Bronchial smooth muscle cell (primary cell): ENCODE data around the gene FASN. TPM values are rescaled to one million over a fixed set of nuclear protein-coding genes. Genes with fewer than 3 reads are reported as not detected.

Source experiments
- total RNA-seq: library from RNA; depleted of rRNA; stranded (reverse); fragments of >200 nt; gene quantifications from 2 replicates; pipeline ENCODE4 v1.2.1, GENCODE V29; 2014

The FASN gene
- total RNA-seq: 63.3 and 80.4 TPM in 2 replicates

DNA sequence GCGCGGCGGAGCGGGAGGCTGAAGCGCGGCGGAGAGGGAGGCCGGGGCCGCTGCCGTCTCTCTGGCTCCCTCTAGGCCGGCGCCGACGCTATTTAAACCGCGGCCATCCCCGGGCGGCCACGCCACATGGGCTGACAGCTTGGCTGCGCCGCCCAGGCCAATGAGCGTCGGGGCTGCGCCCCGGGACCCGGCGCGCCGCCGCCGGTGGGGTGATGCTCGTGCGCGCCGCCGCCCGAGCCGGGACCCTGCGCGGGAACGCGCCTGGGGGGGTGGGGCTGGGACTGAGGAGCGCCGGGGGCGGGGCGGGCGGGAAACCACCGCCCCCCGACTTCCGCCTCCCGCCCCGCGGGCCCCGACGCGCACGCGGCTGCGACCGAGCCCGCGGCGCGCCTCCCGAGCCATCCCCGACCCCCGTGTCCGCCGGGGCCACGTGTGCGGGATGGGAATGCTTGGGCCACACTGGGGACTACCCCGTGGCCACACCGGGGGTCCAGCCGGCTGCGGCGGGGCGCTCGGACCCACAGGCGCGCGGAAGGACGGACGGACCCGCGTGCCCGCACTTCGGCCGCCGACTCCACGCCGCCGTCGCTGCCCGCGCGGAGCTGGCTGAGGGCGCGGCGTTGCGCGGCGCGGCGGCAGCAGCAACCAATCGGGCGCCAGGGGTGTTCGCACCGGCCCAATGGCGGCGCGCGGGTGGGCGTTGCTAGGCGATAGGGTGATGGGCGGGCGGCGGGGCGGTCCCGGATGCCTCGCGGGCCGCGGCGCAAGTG lies at the start of gene FASN:
FASN (minus strand) TSS at position 68 of the 770 bp plus-strand sequence. CDS start 1,791 bp downstream, outside the sequence.

DNA sequence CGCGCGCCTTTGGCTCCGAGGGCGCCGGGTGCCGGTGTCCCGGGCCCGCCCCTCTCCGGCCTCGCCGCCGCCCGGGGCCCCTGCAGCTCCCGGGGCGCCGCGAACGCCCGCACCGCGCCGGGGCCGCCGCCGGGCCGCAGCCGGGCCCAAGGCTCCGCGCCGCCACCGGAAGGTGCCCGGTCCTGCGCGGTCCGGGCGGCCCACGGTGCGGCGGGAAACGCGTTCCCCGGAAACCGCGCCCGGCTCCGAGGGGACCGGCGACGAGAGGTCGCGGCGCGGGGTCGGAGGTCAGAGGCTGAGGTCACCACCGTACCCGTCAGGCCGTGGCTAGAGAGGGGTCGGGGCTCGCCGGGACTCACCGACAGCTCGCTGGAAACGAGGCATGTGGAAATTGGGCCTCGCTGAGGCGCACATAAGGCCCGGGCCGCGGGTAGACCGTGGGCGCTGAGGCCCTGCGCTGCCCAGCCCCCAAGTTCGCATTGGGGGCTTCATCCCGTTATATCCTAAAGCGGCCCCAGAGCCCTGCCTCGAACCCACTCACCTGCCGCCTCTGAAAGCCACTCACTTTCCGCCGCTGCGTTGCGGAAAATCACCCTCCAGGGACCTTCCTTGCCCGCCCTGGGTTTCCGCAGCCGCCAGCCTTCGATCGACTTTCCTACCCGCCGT lies 32.3 kb downstream of the FASN start, which contains the start of gene DUS1L:
DUS1L (minus strand) TSS at position 167 of the 666 bp plus-strand sequence. CDS start 745 bp downstream, outside the sequence.

DNA sequence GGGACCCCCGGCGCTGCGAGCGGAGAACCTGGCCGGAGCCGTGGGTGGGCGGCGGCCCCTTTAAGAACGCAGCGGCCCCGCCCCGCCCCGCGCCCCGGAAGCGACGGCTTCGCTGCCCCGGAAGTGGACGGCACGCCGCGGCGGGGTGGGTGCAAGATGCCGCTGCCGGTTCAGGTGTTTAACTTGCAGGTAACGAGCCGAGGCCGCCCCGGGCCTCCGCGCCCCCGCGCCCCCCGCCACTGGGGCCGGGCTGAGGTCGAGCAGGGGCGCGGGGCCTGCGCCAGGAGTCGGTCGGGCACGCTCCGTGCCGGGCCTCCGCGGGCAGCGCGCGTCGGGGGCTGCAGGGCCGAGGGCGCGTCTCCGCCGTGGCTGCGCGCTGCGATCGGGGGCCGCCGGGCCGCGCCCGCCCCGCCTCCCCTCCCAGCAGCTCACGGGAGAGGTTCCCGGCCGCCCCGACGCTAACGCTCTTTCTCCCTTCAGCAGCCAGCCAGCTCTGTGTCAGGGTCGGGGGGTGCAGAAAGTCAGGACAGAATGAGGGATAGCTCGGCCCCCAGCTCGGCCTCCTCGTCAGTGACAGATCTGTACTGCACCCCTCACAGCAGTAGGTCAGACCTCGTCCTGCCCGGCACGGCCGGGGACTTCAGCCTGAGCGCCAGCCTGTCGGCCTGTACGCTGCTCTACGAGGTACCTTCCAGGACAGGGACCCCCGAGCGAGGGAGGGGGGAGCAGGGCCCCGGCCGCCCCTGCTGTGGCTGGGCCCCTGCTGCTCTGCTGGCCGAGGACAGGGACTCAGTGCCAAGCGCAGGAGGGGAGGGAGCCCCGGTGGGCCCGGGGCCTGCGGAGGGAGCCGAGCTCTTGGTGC lies 46.0 kb downstream of the FASN start, which contains the start of the genes GPS1 and RFNG:
GPS1 (plus strand) TSS at position 123 of the 862 bp plus-strand sequence; CDS start at position 157, 34 bp downstream.
RFNG (minus strand) TSS at position 36 of the 862 bp plus-strand sequence. CDS start 45 bp downstream, outside the sequence.

DNA sequence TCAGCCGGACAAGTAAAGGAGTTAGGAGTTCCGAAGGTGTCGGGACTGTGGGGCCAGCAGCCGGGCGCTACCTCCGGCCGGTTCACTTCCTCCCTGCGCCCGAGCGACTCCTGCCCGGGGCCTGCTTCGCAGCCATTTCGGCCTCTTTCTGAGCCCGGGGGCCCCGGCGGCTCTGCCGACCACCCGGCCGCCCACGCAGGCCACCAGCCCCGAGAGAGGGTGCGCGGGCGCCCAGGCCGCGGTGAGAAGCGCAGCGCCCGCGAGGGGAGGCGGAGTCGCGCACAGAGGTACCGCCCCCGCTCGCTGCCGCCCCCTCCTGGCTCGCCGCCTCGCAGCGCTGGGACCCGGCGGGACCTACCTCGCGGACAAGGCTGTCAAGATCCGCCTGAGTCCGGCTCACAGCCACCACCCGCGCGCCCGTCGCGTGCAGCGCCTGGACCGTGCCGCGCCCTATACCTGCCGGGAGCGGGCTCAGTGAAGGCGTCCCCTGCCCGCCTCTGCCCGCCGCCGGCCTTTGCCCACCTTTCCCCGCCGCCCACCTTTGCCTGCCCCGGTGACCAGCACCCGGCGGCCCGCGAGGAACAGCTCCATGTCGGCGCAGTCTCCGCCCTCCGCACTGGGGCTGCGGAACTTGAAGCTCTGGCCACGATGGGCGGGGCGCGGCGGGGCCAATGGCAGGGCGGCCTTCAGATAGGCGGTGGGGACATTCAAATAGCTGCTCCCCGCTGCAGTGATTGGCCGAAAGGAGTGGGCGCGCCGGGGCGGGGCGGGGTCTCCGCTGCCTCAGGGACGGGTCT lies 60.7 kb downstream of the FASN start, which contains the start of gene DCXR:
DCXR (minus strand) TSS at position 606 of the 797 bp plus-strand sequence; CDS start at position 591, 15 bp downstream.

DNA sequence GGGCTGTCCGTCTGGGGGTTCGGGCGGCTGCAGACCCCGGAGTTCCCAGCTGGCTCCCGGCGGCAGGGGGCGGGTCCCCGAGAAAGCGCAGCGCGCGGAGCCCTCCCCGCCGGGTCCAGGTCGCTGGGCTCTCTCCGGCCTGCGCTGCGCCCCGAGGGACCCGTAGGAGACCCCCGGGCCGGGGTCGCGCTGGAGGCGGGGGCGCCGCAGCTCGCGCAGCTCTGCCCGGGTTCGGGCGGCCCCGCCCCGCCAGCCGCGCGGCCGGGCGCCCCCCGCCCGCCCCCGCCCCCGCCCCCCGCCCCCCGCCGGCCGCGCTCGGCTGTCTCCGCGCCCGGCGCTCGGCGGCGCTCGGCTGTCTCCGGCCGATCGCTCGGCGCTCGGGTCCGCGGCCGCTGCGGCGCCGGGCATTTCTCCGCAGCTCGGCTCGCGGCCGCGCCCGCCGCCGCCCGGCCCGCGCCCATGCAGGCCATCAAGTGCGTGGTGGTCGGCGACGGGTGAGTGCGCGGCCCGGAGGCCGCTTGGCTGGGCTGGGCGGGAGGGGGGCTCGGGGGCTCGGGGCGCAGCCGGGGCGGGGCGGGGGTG lies 66.6 kb downstream of the FASN start, which contains the start of gene RAC3:
RAC3 (plus strand) TSS at position 376 of the 582 bp plus-strand sequence; CDS start at position 460, 84 bp downstream.

Other genes starting within 250 kb of the FASN start
- gene P4HB, start 237.7 kb downstream of the FASN start, total RNA-seq: 766 and 822 TPM in 2 replicates
- gene ARHGDIA, start 226.9 kb downstream of the FASN start, total RNA-seq: 44.2 and 81.2 TPM in 2 replicates
- 89.5 and 91.1 TPM in 2 replicates for gene ALYREF, start 206.7 kb downstream of the FASN start, total RNA-seq
- 255 and 291 TPM in 2 replicates for gene ANAPC11, start 206.5 kb downstream of the FASN start, total RNA-seq
- 0.26 and 0.63 TPM in 2 replicates for gene NPB, start 196.0 kb downstream of the FASN start, total RNA-seq
- 41.1 and 46.2 TPM in 2 replicates for gene PCYT2, start 186.8 kb downstream of the FASN start, total RNA-seq
- gene SIRT7, start 180.1 kb downstream of the FASN start, total RNA-seq: 18.8 and 21.9 TPM in 2 replicates
- 12.1 and 17.5 TPM in 2 replicates for gene MAFG, start 170.5 kb downstream of the FASN start, total RNA-seq
- gene PYCR1, start 160.9 kb downstream of the FASN start, total RNA-seq: 46.8 and 79.8 TPM in 2 replicates
- not detected in 2 replicates for gene MYADML2, start 151.0 kb downstream of the FASN start, total RNA-seq
- gene NOTUM, start 137.0 kb downstream of the FASN start, total RNA-seq: under 0.01 TPM in 1 of 2 replicates, not detected in the other
- gene ASPSCR1, start 120.6 kb downstream of the FASN start, total RNA-seq: 26.6 and 28.4 TPM in 2 replicates
- 14.9 and 33.4 TPM in 2 replicates for gene CENPX, start 75.4 kb downstream of the FASN start, total RNA-seq
- gene LRRC45, start 74.9 kb downstream of the FASN start, total RNA-seq: 12.0 and 15.0 TPM in 2 replicates
- gene RAC3, start 66.6 kb downstream of the FASN start, total RNA-seq: 5.4 and 5.7 TPM in 2 replicates
- gene DCXR, start 60.5 kb downstream of the FASN start, total RNA-seq: 25.1 and 30.3 TPM in 2 replicates
- gene RFNG, start 46.4 kb downstream of the FASN start, total RNA-seq: 24.6 and 26.8 TPM in 2 replicates
- 92.8 and 95.1 TPM in 2 replicates for gene GPS1, start 46.3 kb downstream of the FASN start, total RNA-seq
- gene DUS1L, start 32.4 kb downstream of the FASN start, total RNA-seq: 34.8 and 43.7 TPM in 2 replicates
- 11.8 and 12.5 TPM in 2 replicates for gene CCDC57, start 114.6 kb upstream of the FASN start, total RNA-seq
- gene SLC16A3, start 130.8 kb upstream of the FASN start, total RNA-seq: 54.5 and 74.1 TPM in 2 replicates
- 46.2 and 64.2 TPM in 2 replicates for gene CSNK1D, start 175.5 kb upstream of the FASN start, total RNA-seq
- gene CD7, start 219.4 kb upstream of the FASN start, total RNA-seq: 0.43 TPM in 1 of 2 replicates, not detected in the other
- 20.2 and 38.8 TPM in 2 replicates for gene SECTM1, start 235.5 kb upstream of the FASN start, total RNA-seq